NCI-H2171 (cell line): ENCODE measurements around the gene RPL37A.
"Not testable (repeated sequence)": the region's sequence is repeated elsewhere in the genome, so short reads cannot be mapped to it uniquely, and the experiment has no call there.

ENCODE experiments used
- DNase-seq: peaks from one replicate; lab custom pipeline; 2025; lab: John Stamatoyannopoulos, UW

The RPL37A gene

DNA sequence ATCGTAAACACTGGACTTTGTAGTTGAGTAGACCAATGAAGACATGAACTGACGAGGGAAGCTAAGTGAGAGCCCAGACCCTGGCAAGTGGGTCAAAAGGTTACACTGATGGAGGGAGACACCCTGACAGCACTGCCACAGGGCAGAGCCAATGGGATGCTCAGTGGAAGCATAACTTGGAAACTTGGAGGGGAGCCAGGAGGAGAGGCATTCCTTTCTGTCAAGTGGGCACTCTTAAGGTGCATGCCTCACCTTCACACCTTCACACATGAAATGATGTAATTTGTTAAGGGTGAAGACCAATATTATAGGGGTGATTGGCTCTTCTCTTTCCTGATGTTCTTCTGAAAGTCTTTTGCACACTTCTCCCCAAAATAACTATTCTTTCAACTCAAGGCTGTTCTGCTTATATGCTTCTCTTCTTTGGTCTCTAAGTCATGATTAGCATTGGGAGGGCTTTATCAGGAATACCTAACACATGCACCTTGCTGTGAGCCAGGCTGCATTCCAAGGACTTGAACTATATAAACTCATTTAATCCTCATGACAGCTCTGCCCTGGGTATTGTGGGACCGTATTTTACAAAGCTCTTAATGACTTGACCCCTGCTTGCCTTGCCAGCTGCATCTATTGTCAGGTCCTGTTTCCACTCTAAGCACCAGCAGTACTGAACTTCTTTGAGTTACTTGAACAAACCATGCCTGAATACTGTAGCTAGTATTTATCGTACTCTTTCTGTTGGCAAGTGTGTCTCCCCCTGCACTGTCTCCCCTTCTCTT, 19.0 kb downstream of the RPL37A start:
- DNase-seq: no peak

DNA sequence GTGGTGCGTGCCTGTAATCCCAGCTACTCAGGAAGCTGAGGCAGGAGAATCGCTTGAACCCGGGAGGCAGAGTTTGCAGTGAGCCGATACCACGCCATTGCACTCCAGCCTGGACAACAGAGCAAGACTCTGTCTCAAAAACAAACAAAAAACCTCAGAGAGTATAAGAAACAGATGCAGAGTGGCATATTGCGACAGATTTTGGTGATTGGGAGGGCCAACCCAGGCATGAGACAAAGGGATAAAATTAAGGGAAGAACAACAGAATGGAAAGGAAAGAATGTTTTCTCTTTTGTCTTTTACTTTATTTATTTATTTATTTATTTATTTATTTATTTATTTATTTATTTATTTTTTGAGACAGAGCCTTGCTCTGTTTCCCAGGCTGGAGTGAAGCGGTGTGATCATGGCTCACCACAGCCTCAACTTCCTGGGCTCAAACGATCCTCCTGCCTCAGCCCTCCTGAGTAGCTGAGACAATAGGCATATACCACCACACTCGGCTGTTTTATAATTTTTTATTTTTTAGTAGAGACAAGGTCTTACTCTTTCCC, 20.0 kb downstream of the RPL37A start:
- not testable (repeated sequence) for DNase-seq

DNA sequence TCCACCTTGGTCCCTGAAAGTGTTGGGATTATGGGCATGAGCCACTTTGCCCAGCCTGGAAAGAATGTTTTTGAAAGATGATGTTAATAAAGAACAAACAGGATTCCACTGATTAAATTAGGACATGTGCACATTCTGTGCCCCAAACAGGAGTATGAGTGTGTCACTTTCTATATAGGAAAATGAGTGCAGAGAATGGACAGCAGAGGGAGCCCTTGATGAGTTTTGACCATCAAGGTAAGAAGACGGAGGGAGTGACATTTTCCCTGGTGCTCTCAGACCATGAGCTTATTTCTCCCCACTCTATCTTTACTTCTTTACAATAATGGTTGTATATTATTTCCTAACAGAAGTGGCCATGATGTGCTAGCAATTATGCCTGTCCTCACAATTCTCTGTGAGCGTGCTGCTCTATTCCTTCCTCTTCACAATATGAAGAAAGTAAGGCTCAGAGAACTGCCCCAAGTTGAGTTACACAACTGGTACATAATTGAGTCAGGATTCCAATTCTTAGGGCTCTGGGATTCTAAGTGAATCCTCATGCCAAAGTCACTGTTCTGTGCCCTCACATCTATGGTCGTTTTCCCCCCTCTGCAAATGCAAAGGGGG, 20.6 kb downstream of the RPL37A start:
- DNase-seq: peak; percentile 37

DNA sequence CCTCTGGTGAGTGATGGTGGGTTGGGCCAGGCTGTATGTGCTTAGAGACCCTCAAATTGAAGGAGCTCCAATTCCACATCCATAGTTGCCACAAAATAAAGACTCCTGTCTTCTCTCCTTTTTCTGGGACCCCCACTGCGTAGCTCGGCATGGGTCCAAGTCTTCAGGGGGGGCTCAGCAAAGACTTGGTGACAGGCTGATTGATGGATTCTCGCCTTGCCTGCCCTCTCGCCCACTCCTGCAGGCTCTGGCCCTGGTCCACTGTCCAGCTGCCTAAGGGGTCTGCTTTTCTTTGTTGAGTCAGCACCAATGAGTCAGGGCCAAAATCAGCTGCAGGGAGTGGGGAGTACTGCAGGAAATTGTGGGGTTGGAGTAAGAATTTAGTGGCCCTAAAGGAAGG, 21.5 kb downstream of the RPL37A start:
- no peak for DNase-seq

DNA sequence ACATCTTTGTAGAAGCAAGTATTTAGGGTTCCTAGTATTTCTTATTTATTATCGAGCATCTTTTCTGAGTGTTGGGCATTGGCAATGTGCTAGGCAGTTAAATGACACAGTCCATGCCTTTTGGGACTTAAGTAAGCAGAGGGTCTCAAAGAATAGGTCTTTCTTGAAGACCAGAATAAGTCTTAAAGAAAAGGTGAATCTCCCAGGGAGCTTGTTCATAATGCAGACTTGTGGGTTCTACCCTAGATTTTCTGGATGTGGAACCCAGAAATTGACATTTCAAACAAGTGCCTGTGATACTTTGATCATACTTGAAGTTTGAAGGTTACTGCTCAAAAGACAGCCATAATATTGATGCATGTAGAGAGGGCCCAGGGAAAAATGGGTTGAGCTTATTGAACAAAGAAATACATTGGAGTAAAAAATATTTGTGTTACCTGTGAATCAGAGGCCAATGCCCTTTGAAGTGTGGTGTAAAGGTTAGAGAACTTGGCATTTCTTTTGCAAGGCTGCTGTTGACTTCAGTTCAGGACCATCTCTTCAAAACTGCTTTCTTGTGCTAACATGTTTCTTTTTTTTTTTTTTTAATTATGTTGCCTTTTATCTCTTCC, 24.4 kb downstream of the RPL37A start:
- DNase-seq: no peak

DNA sequence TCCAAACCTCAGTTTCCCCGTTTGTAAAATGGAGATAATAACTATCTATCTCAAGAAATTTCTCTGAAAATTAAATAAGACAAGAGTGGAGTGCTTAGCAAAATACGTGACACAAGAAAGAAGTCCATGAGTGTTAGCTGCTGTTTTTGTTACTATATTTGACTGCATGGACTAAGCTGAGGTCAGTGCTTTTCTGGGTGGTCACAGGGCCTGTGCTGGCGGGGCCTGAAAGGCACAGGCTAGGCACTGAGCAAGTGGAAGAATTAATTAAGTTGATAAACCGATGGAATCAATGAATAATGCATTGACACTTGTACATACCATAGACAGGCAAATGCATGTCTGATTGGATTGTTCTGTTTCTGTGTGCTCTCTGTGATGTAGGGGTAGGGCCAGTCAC, 27.3 kb downstream of the RPL37A start:
- no peak for DNase-seq

- DNase-seq: no peak
Observed at GRCh38 chr2:216526939-216527338, 28.3 kb downstream of the RPL37A start.

DNA sequence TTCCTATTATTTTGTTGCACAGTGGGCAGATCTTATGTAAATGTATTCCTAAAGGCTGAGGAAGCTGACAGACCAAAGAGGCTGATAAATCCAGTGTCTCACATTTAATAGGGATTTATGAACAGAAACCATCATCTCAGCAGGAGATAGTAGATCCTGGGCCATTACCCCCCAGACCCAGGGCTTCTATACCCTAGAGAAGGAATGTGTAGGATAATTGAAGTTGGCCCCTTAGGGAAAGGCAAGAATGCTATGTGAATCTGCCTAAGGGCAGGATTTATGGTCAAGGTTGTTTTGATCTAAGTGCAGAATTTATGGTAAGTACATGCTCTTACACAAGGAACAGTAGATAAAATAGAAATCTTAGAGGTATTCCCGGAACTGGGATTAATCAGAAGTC, 29.0 kb downstream of the RPL37A start:
- no peak for DNase-seq

DNA sequence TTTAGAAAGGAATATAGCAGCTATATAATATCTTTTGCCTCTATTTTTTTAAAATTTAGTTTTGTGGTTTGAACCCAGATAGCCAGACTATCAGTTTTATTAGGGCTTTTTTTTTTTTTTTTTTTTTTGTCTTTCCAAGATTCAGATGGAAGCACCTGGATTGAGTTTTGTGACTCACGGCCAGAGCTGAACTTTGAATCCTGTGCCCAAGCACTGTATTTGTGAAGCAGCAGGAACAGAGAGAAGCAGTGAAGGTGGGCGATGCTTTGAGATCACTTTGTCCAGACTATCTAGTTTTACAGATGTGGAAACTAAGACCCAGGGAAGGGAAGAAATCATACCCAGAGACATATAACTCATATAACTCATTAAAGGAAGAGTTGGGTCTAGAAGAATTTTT, 33.9 kb downstream of the RPL37A start:
- no peak for DNase-seq

DNA sequence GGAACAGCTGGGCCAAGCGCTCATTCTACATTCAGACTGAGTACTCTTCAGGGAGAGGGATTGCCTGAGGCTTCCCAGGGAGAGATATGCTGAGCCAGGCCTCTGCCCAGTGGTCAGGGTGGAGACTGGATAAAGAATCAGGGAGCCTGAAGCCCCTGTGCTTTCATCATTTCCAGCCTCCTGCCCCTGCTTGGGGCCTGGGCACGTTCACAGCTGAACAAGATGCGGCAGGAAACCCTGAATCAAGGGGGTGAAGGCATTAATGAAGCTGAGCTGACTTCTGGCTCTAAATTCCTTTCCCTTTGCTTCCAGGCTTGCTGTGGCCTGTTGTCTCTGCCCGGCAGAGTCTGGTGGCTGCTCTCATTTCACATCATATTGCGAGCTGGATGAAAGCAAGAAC, 35.0 kb downstream of the RPL37A start:
- DNase-seq: no peak

DNA sequence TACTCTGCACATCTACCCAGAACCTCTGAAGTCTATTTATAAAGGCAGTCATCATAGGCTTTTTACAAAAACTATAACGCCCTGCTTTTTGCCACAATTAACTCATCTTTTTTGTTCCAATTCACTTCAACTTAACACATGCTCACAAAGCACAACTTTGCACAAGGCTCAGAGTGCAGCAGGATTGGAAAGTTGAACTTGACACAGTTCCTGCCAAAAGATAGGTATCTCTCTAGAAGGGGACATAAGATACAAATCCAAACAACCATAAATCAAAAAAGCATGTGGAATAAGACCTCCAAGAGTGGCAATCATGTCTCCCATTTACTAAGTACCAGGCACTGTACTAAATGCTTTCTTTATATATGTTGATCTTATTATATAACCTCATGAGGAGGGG, 36.2 kb downstream of the RPL37A start:
- DNase-seq: no peak

GRCh38 chr2:216535454-216535995, 36.9 kb downstream of the RPL37A start:
- no peak for DNase-seq

- peak; percentile 82 for DNase-seq
Observed at GRCh38 chr2:216536734-216537210, 38.1 kb downstream of the RPL37A start.

- no peak for DNase-seq
Observed at GRCh38 chr2:216537366-216537765, 38.7 kb downstream of the RPL37A start.

DNA sequence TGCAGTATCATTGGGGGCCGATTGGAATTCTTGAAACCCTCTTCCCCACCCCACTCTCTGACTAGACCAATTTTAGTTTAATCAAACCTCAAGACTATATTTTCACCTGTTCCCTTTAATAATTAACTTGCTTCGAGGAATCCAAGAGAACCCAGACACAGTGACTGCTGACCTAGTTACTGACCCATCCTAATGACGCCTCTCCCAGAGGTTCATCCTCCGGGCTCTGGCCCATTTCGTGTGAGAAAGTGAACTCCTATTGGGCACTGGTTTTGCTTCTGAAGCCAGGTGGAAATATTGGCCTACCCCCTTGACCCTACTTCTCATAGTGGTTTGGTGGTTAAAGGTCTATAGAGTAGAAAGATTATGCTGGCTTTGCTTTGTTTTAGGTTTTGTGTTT, 39.9 kb downstream of the RPL37A start:
- no peak for DNase-seq

- DNase-seq: no peak
Observed at GRCh38 chr2:216539120-216539519, 40.5 kb downstream of the RPL37A start.

DNA sequence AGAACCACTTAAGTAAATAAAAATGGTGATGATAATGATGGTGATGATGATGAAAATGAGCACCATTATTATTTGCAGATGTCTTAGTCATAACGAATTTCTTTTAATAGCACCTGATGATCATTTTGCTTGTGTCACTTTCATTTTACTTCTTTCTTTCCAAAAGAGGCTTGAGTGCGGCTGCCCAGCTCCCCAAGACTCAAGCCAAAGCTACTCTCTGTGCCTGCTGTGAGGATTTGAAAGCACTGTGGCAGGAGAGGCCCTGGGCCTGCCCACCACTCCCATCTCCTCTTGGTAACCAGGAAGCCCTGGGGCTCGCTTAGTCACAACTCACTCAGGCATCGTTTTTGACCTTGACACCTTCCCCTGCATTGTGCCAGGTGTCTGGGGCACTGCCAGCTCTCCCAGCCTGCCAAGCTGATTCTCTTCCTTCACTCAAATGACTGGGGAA, 41.2 kb downstream of the RPL37A start:
- peak; percentile 44 for DNase-seq

- no peak for DNase-seq
Observed at GRCh38 chr2:216540920-216541319, 42.3 kb downstream of the RPL37A start.

GRCh38 chr2:216541505-216541904, 42.9 kb downstream of the RPL37A start:
- DNase-seq: no peak

- no peak for DNase-seq
Observed at GRCh38 chr2:216545359-216545758, 46.7 kb downstream of the RPL37A start.

GRCh38 chr2:216546241-216546640, 47.6 kb downstream of the RPL37A start:
- DNase-seq: no peak

DNA sequence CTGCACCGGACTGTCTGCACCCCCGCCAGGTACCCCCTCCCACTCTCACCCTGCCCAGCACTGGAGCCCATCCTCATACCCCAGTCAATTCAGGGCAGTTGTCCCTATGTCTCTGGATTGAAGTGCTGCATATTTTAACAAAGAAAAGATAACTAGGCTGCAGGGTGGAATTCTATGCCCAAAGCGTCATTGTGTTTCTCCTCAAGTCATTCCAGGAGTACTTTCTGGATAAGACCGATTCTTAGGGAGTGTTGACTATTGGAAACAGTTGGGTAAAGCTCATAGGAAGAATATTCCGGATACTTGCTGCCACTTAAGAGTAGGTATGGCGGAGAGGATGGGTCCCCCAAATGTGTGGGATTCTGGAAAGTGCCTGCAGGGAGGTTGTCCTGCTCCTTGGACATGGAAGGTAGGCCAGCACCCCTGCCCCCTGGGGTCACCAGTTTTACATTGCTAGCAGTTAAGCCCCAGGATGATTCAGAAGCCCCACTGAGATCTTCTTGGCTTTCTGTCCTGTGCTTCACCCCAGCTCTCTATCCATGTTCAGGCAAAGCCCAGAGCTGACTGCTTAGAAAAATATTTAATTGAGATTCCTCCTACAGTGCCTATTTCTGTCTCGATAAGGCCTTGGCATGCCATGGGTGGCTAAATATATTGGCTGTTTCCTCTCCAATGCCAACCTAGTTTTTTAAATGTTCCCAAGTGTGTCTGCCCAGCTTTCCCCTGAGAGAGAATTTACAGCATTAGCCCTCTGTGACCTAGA, 48.2 kb downstream of the RPL37A start:
- no peak for DNase-seq
